GM21576 (cell line): ENCODE data around the gene AMN.

Experiments
- ATAC-seq: cut with Tn5 transposase; IDR thresholded peaks from one replicate; pipeline ENCODE4 v1.9.1; 2021; ENCODE audit warnings: mild to moderate bottlenecking, moderate library complexity; ENCODE audit not compliant: unreplicated experiment

AMN gene

GRCh38 chr14:102964152-102964730, 41.8 kb downstream of the AMN start:
- ATAC-seq, result no peak

- no peak for ATAC-seq
Observed at GRCh38 chr14:102965282-102965681, 42.8 kb downstream of the AMN start.

- ATAC-seq, result no peak
Observed at GRCh38 chr14:102965971-102966655, 43.6 kb downstream of the AMN start.

- no peak for ATAC-seq
Observed at GRCh38 chr14:102966681-102967505, 44.4 kb downstream of the AMN start.

- ATAC-seq, result no peak
Observed at GRCh38 chr14:102967506-102967795, 45.0 kb downstream of the AMN start.

- no peak for ATAC-seq
Observed at GRCh38 chr14:102968306-102968705, 45.8 kb downstream of the AMN start.

GRCh38 chr14:102969060-102969791, 46.8 kb downstream of the AMN start:
- ATAC-seq, result no peak

GRCh38 chr14:102969901-102970300, 47.4 kb downstream of the AMN start:
- ATAC-seq, result no peak

- no peak for ATAC-seq
Observed at GRCh38 chr14:102970496-102970895, 48.0 kb downstream of the AMN start.

GRCh38 chr14:102971314-102971713, 48.9 kb downstream of the AMN start:
- no peak for ATAC-seq

GRCh38 chr14:102971836-102972606, 49.6 kb downstream of the AMN start:
- ATAC-seq, result no peak

- ATAC-seq, result no peak
Observed at GRCh38 chr14:102973706-102974285, 51.3 kb downstream of the AMN start.

GRCh38 chr14:102975662-102976061, 53.2 kb downstream of the AMN start:
- no peak for ATAC-seq

- no peak for ATAC-seq
Observed at GRCh38 chr14:102977475-102977874, 55.0 kb downstream of the AMN start.

- ATAC-seq, result no peak
Observed at GRCh38 chr14:102979406-102979805, 56.9 kb downstream of the AMN start.

- no peak for ATAC-seq
Observed at GRCh38 chr14:102980409-102980810, 57.9 kb downstream of the AMN start.
